Kidney glomerular epithelial cell (primary cell): ENCODE data around the gene ZFC3H1.
"Not testable (repeated sequence)": the region's sequence is repeated elsewhere in the genome, so short reads cannot be mapped to it uniquely, and the experiment has no call there.

Source experiments
- DNase-seq: peaks from one replicate; lab custom pipeline; 2025; lab: John Stamatoyannopoulos, UW

ZFC3H1 gene

GRCh38 chr12:71663561-71664410, at the start of gene ZFC3H1, which contains the start of gene THAP2:
Gene ZFC3H1, minus strand, starts transcription at chr12:71663848. Its CDS starts 238 bp downstream, at chr12:71663610.
Gene THAP2, plus strand, starts transcription at chr12:71664301. Its CDS starts 209 bp downstream, at chr12:71664510.
- peak; percentile 99 for DNase-seq

- peak; percentile 99 for DNase-seq
These were observed 46.9 kb upstream of the ZFC3H1 start for GRCh38 chr12:71710276-71711125.

GRCh38 chr12:71708658-71709057, 45.0 kb upstream of the ZFC3H1 start:
- no peak for DNase-seq

GRCh38 chr12:71704920-71705319, 41.3 kb upstream of the ZFC3H1 start:
- DNase-seq = no peak

GRCh38 chr12:71703206-71703605, 39.6 kb upstream of the ZFC3H1 start:
- peak; percentile 56 for DNase-seq

- DNase-seq = no peak
These were observed 38.9 kb upstream of the ZFC3H1 start for GRCh38 chr12:71702590-71702989.

GRCh38 chr12:71702181-71702580, 38.5 kb upstream of the ZFC3H1 start:
- DNase-seq = not testable (repeated sequence)

- no peak for DNase-seq
These were observed 32.1 kb upstream of the ZFC3H1 start for GRCh38 chr12:71695782-71696181.

GRCh38 chr12:71694099-71694820, 30.6 kb upstream of the ZFC3H1 start:
- no peak for DNase-seq

GRCh38 chr12:71693651-71694050, 30.0 kb upstream of the ZFC3H1 start:
- DNase-seq = not testable (repeated sequence)

- no peak for DNase-seq
These were observed 29.5 kb upstream of the ZFC3H1 start for GRCh38 chr12:71693126-71693525.

GRCh38 chr12:71691504-71692129, 28.0 kb upstream of the ZFC3H1 start:
- no peak for DNase-seq

- DNase-seq = no peak
These were observed 25.4 kb upstream of the ZFC3H1 start for GRCh38 chr12:71688961-71689570.

- DNase-seq = not testable (repeated sequence)
These were observed 23.5 kb upstream of the ZFC3H1 start for GRCh38 chr12:71687172-71687571.

GRCh38 chr12:71686658-71687025, 23.0 kb upstream of the ZFC3H1 start:
- no peak for DNase-seq

- DNase-seq = peak; percentile 89
These were observed 22.4 kb upstream of the ZFC3H1 start, which contains the start of gene TMEM19 for GRCh38 chr12:71685914-71686657. Gene TMEM19, plus strand, starts transcription at chr12:71686082. Its CDS starts 599 bp downstream, at chr12:71686681.

GRCh38 chr12:71685312-71685906, 21.8 kb upstream of the ZFC3H1 start:
- no peak for DNase-seq

- no peak for DNase-seq
These were observed 20.4 kb upstream of the ZFC3H1 start for GRCh38 chr12:71684081-71684480.

- no peak for DNase-seq
These were observed 20.0 kb upstream of the ZFC3H1 start for GRCh38 chr12:71683633-71684032.

GRCh38 chr12:71682466-71682865, 18.8 kb upstream of the ZFC3H1 start:
- DNase-seq = no peak
